ENCODE measurements around the gene HRH1. TPM values are rescaled to one million over a fixed set of nuclear protein-coding genes. Genes with fewer than 3 reads are reported as not detected.
A peak's percentile ranks its signal among the peaks of the same experiment; 100 is the strongest.
"Not testable (repeated sequence)": the region's sequence is repeated elsewhere in the genome, so short reads cannot be mapped to it uniquely, and the experiment has no call there.

HRH1 gene
- total RNA-seq, 1 donor from 2014 or later, result 15.2 TPM

DNA sequence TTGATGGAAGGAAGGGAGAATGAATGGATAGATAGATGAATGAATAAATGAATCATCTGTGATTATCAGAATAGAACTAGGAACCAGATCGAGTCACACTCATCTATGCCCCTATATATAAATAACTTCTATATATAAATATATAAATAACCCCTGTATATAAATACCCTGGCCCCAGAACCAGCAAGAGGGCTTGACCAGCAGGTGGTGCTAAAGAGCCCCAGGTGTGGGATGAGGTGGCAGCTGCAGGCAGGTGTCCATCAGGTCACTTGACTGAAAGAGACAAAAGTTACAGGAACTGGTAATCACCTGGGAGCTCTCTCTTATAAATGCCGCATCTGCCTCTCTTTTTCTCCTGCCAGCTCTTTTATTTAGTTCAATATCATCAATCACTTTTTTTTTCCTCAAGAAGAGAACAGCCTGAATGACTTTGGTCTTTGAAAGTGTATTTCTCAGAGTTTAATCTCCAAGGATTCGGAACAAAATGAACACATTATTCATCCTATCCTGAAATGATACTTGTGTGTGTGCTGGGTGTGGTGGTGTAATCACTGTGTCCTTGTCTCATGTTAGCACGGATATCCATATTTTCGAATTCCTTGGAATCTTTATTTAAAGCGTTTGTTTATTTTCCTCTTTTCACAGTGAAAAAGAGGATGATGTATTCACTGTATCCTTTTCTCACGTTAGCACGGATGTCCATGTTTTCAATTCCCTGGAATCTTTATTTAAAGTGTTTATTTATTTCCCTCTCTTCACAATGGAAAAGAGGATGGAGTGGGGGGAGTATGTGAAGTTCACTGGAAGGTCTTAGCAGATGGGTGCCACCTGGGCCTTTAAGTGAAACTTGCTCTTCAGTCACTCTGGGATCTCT lies 82.5 kb downstream of the HRH1 start:
- DNase-seq (ENCODE audit: low spot score), result no peak

DNA sequence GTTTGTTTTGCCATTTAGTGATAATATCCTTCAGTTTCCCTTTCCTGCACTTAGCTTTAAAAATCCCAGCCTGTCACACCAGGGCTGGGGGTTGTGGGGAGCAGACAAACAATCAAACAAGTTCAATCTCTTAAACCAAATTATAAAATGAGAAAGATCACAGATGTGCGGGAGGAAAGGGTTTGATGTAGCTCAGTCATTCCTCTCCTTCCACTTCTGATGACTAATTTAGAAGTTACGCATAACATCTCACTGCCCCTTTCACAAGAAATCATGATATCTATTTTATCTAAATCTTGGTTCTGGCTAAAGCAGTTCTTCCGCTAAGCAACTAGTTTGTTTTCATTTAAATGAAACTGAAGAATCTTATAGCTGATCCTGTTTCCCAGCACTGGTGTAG lies 83.8 kb downstream of the HRH1 start:
- DNase-seq (ENCODE audit: low spot score), result peak; percentile 69

DNA sequence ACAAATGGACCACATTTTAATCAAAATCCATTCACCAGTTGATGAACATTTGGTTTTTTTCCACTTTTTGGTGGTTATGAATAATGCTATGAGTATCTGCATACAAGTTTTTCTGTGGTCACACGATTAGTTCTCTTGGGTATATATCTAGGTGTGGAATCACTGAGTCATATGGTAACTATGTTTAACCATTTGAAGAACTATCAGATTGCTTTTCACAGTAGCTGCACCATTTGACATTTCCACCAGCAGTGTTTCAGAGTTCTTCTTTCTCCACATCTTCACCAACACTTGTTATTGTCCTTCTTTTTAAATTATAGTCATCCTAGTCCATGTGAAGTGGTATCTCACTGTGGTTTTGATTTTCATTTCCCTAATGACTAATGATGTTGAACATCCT lies 84.6 kb downstream of the HRH1 start:
- no peak for DNase-seq (ENCODE audit: low spot score)

DNA sequence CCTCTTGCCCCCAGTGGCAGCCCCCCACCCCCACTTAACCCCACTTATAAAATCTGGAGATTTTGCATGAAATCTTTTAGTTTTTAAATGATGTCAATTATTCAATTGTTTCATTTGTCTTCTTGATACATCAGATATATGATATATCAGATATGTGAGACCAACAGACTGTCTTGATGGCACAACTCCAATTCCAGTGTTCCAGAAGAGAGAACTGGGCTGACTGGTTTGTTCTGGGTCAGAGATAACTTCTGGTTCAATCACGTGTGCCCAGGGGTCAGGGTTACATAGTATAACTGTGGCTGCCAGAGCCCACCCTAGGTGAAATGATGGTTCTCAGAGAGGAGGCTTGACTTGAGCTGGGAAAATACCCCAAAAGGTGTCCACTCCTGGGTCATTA lies 85.5 kb downstream of the HRH1 start:
- no peak for DNase-seq (ENCODE audit: low spot score)

- no peak for DNase-seq (ENCODE audit: low spot score)
Observed at GRCh38 chr3:11240496-11240895, 86.2 kb downstream of the HRH1 start.

DNA sequence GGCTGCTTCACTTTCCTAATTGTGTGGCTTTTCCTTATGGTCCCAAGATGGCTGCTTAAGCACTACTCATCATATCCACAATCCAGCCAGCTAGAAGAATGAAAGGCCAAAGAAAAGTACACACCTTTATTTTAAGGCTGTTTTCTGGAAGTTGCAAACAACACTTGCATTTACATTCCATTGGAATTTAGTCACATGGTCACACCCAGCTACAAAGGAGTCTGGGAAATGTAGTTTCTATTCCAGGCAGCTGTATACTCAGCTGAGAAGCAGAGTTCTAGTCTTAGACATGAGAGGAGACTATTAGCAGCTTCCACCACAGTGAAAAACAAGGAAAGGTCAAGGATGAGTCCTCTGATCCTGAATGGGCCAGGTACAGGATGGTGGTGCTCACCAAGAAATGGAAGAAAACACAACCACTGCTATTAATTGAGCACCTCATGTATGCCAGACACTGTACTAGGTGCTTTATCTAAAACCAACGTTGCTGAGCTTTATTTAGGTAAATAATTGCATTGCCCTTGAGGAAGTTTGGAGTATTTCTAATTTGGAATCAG lies 89.9 kb downstream of the HRH1 start:
- no peak for DNase-seq (ENCODE audit: low spot score)

DNA sequence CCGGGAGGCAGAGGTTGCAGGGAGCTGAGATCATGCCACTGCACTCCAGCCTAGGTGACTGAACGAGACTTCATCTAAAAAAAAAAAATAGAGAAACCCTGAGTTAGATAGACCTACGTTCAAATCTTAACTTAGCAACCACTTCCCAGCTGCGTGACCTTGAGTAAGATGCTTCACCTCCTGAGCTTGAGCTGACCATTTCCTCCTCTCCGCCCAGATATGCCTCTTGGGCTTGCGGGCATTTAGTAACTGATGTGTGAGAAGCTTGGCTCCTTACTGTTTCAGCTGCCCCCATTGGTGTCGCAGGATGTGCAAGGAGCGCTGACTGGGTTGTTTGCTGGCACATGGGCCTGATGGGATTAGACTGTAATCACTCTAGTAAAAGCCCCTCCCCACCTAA lies 91.0 kb downstream of the HRH1 start:
- no peak for DNase-seq (ENCODE audit: low spot score)

DNA sequence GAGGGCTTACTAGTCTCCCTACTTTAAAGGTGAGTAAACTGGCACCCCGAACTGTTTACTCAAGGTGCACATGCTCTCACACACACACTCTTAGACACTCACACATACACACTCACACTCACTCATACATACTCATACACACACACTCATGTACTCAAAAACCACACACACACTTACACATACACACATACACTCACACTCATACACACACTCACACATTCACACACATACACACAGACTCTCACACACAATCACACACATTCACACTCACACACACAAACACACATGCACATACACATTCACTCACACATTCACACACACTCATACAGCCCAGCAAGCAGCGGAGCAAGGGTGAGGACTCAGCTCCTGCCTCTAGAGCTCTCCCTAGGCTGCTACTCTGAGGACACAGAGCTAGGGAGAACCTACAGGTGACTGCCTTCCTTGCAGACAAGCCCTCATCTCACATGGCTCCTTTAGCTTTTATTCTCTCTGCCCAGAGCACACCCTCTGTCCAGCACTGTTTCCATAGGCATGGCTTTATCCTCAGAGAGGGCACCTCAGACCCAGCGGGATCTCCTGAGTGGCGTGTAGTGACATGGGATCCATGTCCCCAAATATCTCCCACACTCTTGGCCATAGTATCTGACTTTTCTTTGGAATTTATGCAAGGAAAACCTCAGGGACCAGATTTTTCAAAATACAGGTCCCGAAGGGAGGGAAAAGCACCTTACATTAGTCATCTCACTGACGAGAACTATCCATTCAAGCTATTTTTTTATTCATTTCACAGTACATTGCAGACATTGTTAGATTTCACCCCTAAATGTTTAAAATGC lies 91.8 kb downstream of the HRH1 start:
- no peak for DNase-seq (ENCODE audit: low spot score)

DNA sequence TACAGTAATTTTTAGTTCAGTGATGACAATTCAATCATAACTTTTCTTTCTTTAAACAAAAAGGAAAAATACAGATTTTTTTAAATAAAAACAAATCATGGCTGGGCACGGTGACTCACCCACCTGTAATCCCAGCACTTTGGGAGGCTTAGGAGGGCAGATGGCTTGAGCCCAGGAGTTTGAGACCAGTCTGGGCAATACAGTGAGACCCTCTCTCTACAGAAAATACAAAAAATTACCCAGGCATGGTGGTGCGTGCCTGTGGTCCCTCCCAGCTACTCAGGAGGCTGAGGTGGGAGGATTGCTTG lies 92.3 kb downstream of the HRH1 start:
- no peak for DNase-seq (ENCODE audit: low spot score)

DNA sequence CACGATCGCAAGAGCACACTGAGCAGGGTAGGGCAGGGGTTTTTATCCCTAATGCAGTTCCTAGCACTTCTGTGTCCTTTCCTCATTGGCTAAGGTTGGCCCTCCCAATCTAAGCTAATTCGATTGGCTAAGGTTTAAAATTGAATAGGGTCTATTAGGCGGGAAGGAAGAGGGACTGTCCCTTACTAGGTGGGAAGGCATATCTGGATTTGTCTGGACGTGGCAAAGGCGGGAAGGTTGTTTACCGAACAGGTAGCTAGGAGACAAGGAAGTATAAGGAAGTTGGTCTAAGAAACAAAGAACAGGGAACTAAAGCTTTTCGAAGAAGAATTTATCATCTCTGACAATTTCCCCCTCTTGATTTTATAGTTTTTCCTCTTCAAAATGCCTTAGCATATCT lies 93.1 kb downstream of the HRH1 start:
- DNase-seq (ENCODE audit: low spot score), result no peak

- no peak for DNase-seq (ENCODE audit: low spot score)
Observed at GRCh38 chr3:11248596-11248995, 94.3 kb downstream of the HRH1 start.

GRCh38 chr3:11250902-11251806 lies 96.9 kb downstream of the HRH1 start:
- DNase-seq (ENCODE audit: low spot score), result no peak

GRCh38 chr3:11251807-11252176 lies 97.5 kb downstream of the HRH1 start:
- DNase-seq (ENCODE audit: low spot score), result no peak

DNA sequence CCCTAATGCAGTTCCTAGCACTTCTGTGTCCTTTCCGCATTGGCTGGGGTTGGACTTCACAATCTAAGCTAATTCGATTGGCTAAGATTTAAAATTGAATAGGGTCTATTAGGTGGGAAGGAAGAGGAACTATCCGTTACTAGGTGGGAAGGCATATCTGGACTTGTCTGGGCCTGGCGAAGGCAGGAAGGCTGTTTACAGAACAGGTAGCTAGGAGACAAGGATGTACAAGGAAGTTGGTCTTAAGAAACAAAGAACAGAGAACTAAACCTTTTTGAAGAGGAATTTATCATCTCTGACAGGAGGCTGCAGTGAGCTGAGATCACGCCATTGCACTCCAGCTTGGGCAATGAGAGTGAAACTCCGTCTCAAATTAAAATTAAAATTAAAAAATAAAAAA lies 100.6 kb downstream of the HRH1 start:
- DNase-seq (ENCODE audit: low spot score), result no peak

DNA sequence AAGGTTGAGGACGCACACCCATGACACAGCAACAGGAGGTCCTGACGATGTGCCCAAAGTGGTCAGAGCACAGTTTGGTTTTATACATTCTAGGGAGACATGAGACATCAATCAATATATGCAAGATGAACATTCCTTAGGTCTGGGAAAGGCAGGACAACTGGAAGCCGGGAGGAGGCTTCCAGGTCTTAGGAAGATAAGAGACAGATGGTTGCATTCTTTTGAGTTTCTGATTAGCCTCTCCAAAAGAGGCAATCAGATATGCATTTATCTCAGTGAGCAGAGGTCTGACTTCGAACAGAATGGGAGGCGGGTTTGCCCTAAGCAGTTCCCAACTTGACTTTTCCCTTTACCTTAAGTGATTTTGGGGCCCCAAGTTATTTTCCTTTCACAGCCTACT lies 101.2 kb downstream of the HRH1 start:
- DNase-seq (ENCODE audit: low spot score), result not testable (repeated sequence)

DNA sequence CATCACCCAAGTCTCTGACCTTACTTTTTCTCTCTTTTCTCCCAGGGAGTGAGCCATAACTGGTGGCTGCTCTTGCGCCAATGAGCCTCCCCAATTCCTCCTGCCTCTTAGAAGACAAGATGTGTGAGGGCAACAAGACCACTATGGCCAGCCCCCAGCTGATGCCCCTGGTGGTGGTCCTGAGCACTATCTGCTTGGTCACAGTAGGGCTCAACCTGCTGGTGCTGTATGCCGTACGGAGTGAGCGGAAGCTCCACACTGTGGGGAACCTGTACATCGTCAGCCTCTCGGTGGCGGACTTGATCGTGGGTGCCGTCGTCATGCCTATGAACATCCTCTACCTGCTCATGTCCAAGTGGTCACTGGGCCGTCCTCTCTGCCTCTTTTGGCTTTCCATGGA lies 104.7 kb downstream of the HRH1 start:
- no peak for DNase-seq (ENCODE audit: low spot score)

- no peak for DNase-seq (ENCODE audit: low spot score)
Observed at GRCh38 chr3:11260460-11260859, 106.2 kb downstream of the HRH1 start.

DNA sequence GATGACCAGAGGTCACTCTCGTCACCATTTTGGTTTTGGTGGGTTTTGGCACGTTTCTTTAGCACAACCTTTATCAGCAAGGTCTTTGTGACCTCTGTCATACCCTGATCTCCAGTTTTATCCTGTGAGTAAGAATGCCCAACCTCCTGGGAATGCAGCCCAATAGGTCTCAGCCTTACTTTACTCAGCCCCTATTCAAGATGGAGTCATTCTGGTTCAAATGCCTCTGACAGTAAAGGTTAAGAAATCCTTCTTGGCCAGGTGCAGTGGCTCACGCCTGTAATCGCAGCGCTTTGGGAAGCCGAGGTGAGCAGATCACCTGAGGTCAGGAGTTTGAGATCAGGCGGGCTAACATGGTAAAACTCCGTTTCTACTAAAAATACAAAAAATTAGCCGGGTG lies 114.7 kb downstream of the HRH1 start:
- no peak for DNase-seq (ENCODE audit: low spot score)

DNA sequence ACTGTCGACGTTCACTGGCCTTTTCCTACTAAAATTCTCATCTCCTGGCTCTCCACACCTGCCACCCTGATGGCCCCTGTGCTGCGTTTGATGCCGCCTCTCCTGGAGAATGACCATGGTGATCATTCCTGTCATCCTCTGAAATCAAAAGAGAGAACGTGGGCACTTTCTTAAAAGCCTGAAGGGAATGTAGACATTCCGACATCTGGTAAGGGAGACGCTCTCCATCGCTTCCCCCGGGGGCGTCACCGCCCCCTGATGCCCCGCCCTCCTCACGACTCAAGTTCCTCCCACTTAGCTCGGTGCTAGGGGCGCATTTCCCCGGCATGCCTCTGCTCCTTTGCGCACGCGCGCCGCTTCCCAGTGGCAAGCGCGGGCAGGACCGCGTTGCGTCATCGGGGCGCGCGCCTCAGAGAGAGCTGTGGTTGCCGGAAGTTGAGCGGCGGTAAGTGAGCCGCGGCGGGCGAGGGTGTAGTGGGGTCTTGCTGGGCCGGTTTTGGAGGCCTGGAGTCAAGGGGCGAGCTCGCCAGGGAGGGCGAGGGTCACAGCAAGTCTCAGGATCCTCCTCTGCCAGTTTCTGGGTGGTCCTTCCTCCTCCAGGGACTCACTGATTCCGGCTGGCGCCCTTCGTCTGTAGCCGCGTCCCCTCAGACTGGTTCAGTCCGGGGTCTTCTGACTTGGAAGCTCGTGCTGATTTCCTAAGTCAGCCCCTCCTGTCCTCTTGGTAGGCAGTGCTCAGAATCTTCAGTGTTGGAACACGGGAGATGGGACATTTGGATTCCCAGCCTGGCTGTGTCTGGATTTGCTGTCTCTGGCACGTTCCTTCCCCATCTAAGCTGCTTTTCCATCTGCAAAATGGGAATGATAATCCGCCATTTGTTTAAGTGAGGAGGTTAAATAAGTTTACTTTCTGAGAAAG lies 118.0 kb downstream of the HRH1 start, which contains the start of gene ATG7:
TSS of gene ATG7 (plus strand) at position 412 of the 919 bp plus-strand sequence. CDS start 26,299 bp downstream, outside the sequence.
- peak; percentile 99 for DNase-seq (ENCODE audit: low spot score)

GRCh38 chr3:11272906-11273574 lies 118.7 kb downstream of the HRH1 start:
- no peak for DNase-seq (ENCODE audit: low spot score)

Measured in umbilical cord (tissue), 2 donors.